Bronchus fibroblast of lung (primary cell): ENCODE results near the gene DOCK3. TPM values are rescaled to one million over a fixed set of nuclear protein-coding genes. Genes with fewer than 3 reads are reported as not detected.

Experiments used
- total RNA-seq: library from RNA; depleted of rRNA; stranded (reverse); fragments of >200 nt; gene quantifications from 2 replicates; pipeline ENCODE4 v1.2.3, GENCODE V29; 2015

The DOCK3 gene, protein sequence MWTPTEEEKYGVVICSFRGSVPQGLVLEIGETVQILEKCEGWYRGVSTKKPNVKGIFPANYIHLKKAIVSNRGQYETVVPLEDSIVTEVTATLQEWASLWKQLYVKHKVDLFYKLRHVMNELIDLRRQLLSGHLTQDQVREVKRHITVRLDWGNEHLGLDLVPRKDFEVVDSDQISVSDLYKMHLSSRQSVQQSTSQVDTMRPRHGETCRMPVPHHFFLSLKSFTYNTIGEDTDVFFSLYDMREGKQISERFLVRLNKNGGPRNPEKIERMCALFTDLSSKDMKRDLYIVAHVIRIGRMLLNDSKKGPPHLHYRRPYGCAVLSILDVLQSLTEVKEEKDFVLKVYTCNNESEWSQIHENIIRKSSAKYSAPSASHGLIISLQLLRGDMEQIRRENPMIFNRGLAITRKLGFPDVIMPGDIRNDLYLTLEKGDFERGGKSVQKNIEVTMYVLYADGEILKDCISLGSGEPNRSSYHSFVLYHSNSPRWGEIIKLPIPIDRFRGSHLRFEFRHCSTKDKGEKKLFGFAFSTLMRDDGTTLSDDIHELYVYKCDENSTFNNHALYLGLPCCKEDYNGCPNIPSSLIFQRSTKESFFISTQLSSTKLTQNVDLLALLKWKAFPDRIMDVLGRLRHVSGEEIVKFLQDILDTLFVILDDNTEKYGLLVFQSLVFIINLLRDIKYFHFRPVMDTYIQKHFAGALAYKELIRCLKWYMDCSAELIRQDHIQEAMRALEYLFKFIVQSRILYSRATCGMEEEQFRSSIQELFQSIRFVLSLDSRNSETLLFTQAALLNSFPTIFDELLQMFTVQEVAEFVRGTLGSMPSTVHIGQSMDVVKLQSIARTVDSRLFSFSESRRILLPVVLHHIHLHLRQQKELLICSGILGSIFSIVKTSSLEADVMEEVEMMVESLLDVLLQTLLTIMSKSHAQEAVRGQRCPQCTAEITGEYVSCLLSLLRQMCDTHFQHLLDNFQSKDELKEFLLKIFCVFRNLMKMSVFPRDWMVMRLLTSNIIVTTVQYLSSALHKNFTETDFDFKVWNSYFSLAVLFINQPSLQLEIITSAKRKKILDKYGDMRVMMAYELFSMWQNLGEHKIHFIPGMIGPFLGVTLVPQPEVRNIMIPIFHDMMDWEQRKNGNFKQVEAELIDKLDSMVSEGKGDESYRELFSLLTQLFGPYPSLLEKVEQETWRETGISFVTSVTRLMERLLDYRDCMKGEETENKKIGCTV (N-terminal part only)
- total RNA-seq: under 0.01 TPM in 2 replicates

DNA sequence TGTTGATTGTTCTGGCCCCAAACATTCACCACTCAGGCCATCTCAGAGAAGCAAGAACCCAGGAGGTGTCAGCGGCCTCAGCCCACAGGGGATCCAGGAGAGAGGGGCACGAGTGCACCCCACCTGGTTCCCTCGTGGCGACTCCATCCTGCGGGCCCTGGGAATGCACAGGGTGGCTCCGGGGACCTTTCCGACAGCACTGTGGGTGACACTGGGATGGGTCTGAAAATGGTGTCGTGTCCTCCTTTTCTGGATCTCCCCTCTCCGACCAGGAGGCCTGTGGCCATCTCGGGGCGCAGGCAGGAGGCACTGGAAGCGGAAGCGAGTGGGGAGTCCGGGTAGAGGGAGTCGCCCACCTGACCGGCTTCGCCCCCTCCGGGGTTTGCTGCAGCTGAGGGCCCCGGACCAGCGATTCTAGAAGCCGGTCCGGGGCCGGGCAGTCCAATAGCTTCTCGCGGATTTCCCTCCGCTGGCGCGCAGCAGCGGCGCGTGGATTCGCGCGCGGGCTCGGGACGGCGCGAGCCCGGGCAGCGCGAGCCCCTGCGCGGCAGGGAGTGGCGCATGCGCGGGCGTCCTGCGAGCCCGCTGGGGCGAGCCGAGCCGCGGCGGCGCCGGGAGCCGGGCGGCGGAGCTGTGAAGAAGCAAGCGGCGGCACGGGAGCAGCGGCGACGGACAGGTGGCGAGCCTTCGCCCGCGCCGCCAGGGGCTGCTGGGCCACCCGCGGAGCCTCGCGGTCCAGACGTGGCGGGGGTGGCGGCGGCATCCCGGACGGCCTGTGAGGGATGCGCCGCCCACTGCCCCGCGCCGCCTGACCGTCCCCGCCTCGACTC lies at the start of gene DOCK3:
Gene DOCK3 (plus strand): TSS at position 579 of the 830 bp plus-strand sequence. CDS start 337 bp downstream, outside the sequence.

DNA sequence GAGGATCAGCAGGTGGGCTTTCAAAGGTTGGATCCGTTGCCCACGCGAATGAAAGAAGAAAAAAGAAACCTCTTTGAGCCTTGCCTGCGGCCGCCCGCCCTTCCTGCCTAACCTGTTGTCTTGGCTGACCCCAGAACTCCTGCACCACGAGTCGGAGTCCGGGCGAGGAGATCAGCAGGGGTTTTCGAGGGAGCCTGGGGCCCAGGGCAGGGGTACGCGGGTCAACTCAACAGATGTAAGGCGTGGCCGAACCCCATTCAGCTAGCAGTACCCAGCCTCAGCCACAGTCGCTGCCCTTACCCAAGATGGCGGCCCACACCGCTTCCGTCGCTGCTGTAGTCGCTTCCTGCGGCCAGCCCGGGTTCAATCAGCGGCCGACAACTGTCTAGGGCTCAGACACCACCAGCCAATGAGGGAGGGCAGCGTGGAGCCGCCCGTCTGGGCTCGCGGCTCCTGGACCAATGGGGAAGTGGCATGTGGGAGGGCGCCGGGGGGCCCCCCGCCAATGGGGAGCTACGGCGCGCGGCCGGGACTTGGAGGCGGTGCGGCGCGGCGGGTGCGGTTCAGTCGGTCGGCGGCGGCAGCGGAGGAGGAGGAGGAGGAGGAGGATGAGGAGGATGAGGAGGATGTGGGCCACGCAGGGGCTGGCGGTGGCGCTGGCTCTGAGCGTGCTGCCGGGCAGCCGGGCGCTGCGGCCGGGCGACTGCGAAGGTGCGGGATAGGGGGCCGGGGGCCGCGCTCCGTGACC lies 710.2 kb downstream of the DOCK3 start, which contains the start of gene MANF:
Gene MANF (plus strand): TSS at position 566 of the 748 bp plus-strand sequence. CDS start 52 bp downstream, at position 618.

GRCh38 chr3:51391075-51391565 lies 716.4 kb downstream of the DOCK3 start, which contains the start of gene RBM15B:
Gene RBM15B, plus strand, starts transcription at chr3:51391285. Its CDS starts 115 bp downstream, at chr3:51391400.

Other genes with a start within 250 kb of the DOCK3 start
- 0.15 and 0.17 TPM in 2 replicates for gene CACNA2D2, start 171.3 kb upstream of the DOCK3 start, total RNA-seq
- 7.7 and 9.8 TPM in 2 replicates for gene C3orf18, start 107.2 kb upstream of the DOCK3 start, total RNA-seq
- gene HEMK1, start 105.4 kb upstream of the DOCK3 start, total RNA-seq: 13.2 and 18.0 TPM in 2 replicates
- 1.2 and 2.1 TPM in 2 replicates for gene CISH, start 63.2 kb upstream of the DOCK3 start, total RNA-seq
- 40.3 and 41.3 TPM in 2 replicates for gene MAPKAPK3, start 57.8 kb upstream of the DOCK3 start, total RNA-seq